HUES64 (cell line): ENCODE results near the gene CDK5R1.
A peak's percentile ranks its signal among the peaks of the same experiment; 100 is the strongest.
"Not testable (repeated sequence)": the region's sequence is repeated elsewhere in the genome, so short reads cannot be mapped to it uniquely, and the experiment has no call there.

Experiments
- H3K27ac ChIP-seq: 2 replicates; pipeline ENCODE4 v1.7.0; 2013; ENCODE audit warnings: low read depth, low read length, inconsistent platforms
- H3K27me3 ChIP-seq: 2 replicates; pipeline ENCODE4 v1.6.1; 2013; ENCODE audit warnings: mild to moderate bottlenecking, low read length; ENCODE audit not compliant: insufficient read depth
- H3K36me3 ChIP-seq: 2 replicates; pipeline ENCODE4 v1.6.1; 2013; ENCODE audit warnings: mild to moderate bottlenecking, low read length; ENCODE audit not compliant: insufficient read depth
- H3K4me1 ChIP-seq: 2 replicates; pipeline ENCODE4 v1.6.1; 2013; ENCODE audit warnings: mild to moderate bottlenecking, low read length, moderate library complexity; ENCODE audit not compliant: insufficient read depth
- H3K4me3 ChIP-seq: 2 replicates; pipeline ENCODE4 v1.5.1; 2013; ENCODE audit warnings: mild to moderate bottlenecking, low read length, moderate library complexity
- H3K9ac ChIP-seq: 2 replicates; pipeline ENCODE4 v1.6.1; 2013; ENCODE audit warnings: mild to moderate bottlenecking, low read depth, low read length
- H3K9me3 ChIP-seq: 2 replicates; pipeline ENCODE4 v1.6.1; 2013; ENCODE audit warnings: low read depth, low read length; ENCODE audit not compliant: insufficient read depth
- WGBS: fragments of 150-250, 120-280 bp; methylation state at CpG from one replicate; pipeline ENCODE4 v1.1.7; 2013; ENCODE audit warnings: missing lambda C conversion rate; 5-methylcytosine and 5-hydroxymethylcytosine counted together

Gene CDK5R1

DNA sequence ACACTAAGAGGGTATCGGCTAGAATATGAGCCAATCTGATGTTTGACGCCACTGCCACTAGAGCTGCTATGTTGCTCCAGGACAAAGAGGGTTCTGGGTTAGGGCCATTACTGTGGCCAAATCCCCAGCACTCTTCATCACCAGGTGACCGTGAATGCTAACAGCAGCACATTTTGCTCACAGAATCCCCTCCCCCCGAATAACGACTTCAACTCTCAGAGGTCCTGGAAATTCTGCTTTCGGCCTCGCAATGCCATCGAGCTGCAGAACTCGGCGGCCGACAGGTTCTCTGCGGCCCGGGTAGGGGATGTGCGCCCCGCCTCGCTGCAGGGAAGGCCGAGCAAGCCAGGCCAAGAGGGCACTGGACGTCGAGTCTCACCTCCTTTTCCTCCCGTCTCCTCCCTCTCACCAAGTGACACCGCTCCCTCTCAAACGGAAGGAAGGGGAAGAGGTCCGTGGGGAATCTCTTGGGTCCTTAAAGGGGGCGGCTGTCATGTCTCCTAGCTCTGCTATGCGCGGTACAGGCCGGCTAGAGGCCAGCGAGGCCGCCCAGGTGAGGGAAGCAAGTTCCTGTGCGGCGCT, 31.9 kb downstream of the CDK5R1 start:
- peak overlapping the region; percentile 83 for H3K27ac ChIP-seq
- H3K9ac ChIP-seq, result peak overlapping the region; percentile 78
- H3K4me1 ChIP-seq, result peaks cover 70% of the 10 kb centered on the region
- no peaks in the 10 kb centered on the region for H3K9me3 ChIP-seq
- H3K4me3 ChIP-seq, result peak overlapping the region; percentile 59
- peaks cover 5% of the 10 kb centered on the region; the same call in 1 of the 2 replicates for H3K27me3 ChIP-seq
- no peaks in the 10 kb centered on the region for H3K36me3 ChIP-seq
- WGBS, result 16% methylated on average over 28 of the region's 31 CpGs

DNA sequence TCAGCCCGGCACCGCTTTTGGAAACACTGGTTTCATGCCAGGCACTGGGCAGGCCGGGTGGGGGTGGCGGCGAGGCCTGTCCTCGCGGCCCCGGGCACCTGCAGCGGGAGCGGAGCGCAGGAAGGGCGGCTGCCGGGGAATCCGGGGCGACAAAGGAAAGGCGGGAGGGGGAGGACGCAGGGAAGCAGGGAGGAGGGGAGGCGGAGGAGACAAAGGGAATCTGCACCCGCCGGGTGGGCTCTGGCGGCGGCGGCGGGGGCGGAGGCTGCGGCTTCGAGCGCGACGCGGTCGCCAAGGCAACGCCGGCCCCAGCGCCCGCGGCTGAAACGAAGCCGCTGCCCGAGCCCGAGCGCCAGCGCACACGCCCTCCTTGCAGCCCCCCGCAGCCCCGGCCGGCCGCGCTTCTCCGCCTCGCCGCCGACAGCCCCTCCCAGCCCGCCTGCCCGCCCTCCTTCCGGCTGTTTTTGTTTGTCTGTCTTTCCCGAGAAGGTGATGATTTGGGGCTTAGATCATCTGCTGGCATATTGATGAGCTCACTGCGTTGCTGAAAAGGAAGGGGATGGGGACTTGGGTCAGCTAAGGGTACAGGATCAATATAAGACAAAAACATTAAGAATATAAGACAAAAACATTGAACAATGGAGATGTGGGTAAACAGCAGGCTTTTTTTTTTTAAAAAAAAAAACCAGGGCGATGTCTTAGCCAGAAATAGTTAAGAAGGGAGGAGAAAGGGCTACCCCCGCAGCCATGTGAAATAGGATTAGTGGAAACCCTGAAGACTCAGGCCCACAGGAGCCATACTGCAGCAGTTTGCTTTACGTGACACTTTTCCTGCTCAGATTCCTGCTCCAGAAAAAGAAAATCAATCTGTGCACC, 32.7 kb downstream of the CDK5R1 start:
- Histone ChIP-seq H3K9ac (peak overlapping the region; percentile 78), H3K4me3 (peak overlapping the region; percentile 59), H3K27ac (peak overlapping the region; percentile 83), H3K4me1 (peaks cover 70% of the 10 kb centered on the region), H3K36me3 (no peaks in the 10 kb centered on the region), H3K9me3 (no peaks in the 10 kb centered on the region), H3K27me3 (peaks cover 5% of the 10 kb centered on the region; the same call in 1 of the 2 replicates)
- WGBS, result under 1% methylated on average over 60 of the region's 61 CpGs

- peak overlapping the region; percentile 59 for H3K4me3 ChIP-seq
- peaks cover 5% of the 10 kb centered on the region; the same call in 1 of the 2 replicates for H3K27me3 ChIP-seq
- peak overlapping the region; percentile 78 for H3K9ac ChIP-seq
- peak overlapping the region; percentile 72 for H3K27ac ChIP-seq
- WGBS, result 43% methylated on average over 17 of the region's 17 CpGs
- no peaks in the 10 kb centered on the region for H3K9me3 ChIP-seq
- H3K4me1 ChIP-seq, result peaks cover 63% of the 10 kb centered on the region
- H3K36me3 ChIP-seq, result no peaks in the 10 kb centered on the region
These were observed 33.4 kb downstream of the CDK5R1 start for GRCh38 chr17:32520104-32520701.

DNA sequence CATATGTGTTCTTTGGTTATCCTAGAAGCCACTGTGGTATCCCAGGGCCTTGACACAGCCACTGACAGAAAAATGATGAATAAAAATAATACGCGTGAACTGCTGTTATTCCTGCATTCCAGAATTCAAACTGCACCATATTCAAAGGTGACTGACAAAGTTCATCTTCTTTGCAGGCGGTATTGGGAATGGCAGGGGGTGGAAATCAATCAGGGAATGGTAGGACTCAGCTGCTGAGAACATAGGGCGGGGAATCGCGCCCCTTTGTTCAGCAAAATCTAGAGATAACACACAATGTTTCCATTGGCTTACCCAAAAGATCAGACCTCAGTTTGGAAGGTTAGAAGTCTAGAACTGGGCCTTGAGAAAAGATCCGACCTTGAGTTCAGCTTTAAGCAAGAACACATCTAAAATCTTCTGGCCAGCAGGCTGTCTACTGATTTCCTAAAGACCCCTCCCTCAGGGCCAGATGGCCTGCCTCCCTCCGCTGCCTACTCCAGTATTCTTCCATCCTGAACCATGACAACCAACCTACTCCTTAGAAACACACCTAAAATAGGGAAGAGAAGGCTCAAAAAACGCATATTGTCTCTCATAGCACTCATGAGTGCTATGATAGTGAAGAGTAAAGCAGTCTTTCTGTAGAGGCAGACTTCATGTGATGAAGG, 34.1 kb downstream of the CDK5R1 start:
- 0 out of 2 replicates have a peak overlapping the region, but pooled peaks have one; percentile 23 for H3K27ac ChIP-seq
- H3K4me3 ChIP-seq, result no peak overlapping the region
- H3K9me3 ChIP-seq, result no peaks in the 10 kb centered on the region

GRCh38 chr17:32523017-32523680, 36.4 kb downstream of the CDK5R1 start:
- no peaks in the 10 kb centered on the region for H3K9me3 ChIP-seq
- H3K9ac ChIP-seq, result no peak overlapping the region
- no peak overlapping the region for H3K4me3 ChIP-seq
- peaks cover 2% of the 10 kb centered on the region; the same call in 1 of the 2 replicates for H3K27me3 ChIP-seq
- H3K27ac ChIP-seq, result no peak overlapping the region
- H3K36me3 ChIP-seq, result no peaks in the 10 kb centered on the region
- peaks cover 36% of the 10 kb centered on the region for H3K4me1 ChIP-seq
- WGBS, result 79% methylated on average over 11 of the region's 11 CpGs

More for the DNA sequence above, 34.1 kb downstream of the CDK5R1 start:
- whole genome bisulfite sequencing, result 85% methylated on average over 9 of the region's 9 CpGs
- H3K4me1 ChIP-seq, result peaks cover 57% of the 10 kb centered on the region
- no peak overlapping the region for H3K9ac ChIP-seq
- H3K36me3 ChIP-seq, result no peaks in the 10 kb centered on the region
- H3K27me3 ChIP-seq, result peaks cover 5% of the 10 kb centered on the region; the same call in 1 of the 2 replicates

GRCh38 chr17:32523827-32524552, 37.2 kb downstream of the CDK5R1 start:
- Histone ChIP-seq H3K9ac (no peak overlapping the region), H3K36me3 (no peaks in the 10 kb centered on the region), H3K4me1 (peaks cover 28% of the 10 kb centered on the region), H3K27ac (no peak overlapping the region), H3K9me3 (no peaks in the 10 kb centered on the region), H3K4me3 (no peak overlapping the region), H3K27me3 (no peaks in the 10 kb centered on the region)
- 94% methylated on average over 10 of the region's 12 CpGs for WGBS

DNA sequence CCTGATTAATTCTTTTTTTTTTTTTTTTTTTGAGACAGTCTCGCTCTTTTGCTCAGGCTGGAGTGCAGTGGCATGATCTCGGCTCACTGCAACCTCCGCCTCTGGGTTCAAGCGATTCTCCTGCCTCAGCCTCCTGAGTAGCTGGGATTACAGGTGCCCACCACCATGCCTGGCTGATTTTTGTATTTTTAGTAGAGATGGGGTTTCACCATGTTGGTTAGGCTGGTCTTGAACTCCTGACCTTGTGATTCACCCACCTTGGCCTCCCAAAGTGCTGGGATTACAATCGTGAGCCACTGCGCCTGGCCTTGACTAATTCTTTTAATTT, 37.7 kb downstream of the CDK5R1 start:
- WGBS, result 94% methylated on average over 6 of the region's 6 CpGs
- not testable (repeated sequence) for H3K9ac ChIP-seq, H3K9me3 ChIP-seq, H3K4me3 ChIP-seq, H3K27ac ChIP-seq, H3K27me3 ChIP-seq, H3K36me3 ChIP-seq
- peaks cover 27% of the 10 kb centered on the region for H3K4me1 ChIP-seq

- Histone ChIP-seq H3K27ac (no peak overlapping the region), H3K9me3 (no peaks in the 10 kb centered on the region), H3K4me3 (no peak overlapping the region), H3K4me1 (peaks cover 21% of the 10 kb centered on the region), H3K27me3 (no peaks in the 10 kb centered on the region), H3K36me3 (no peaks in the 10 kb centered on the region), H3K9ac (no peak overlapping the region)
- WGBS, result 52% methylated on average over 4 of the region's 4 CpGs
These were observed 38.3 kb downstream of the CDK5R1 start for GRCh38 chr17:32525122-32525521.

GRCh38 chr17:32527146-32527545, 40.4 kb downstream of the CDK5R1 start:
- Histone ChIP-seq H3K4me1 (peaks cover 9% of the 10 kb centered on the region), H3K9me3 (no peaks in the 10 kb centered on the region), H3K36me3 (no peaks in the 10 kb centered on the region), H3K27me3 (no peaks in the 10 kb centered on the region), H3K27ac (no peak overlapping the region), H3K9ac (no peak overlapping the region), H3K4me3 (no peak overlapping the region)
- 94% methylated on average over 4 of the region's 4 CpGs for WGBS

DNA sequence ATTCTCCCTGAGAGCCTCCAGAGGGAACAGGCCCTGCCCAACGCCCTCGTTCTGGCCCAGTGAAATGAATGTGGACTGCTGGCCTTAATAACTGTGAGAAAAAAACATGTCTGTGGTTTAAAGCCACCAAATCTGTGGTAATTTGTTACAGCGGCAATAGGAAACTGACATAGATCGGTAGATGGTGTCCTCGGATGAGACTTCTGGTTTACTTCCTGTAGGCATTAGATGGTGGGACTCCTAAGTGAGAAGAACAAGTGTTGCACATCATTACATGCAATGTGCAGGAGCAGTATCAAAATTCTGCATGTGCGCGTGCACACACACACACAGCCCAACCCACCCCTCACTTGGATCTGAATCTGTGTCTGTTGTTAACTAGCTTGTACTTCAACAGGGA, 42.0 kb downstream of the CDK5R1 start:
- Histone ChIP-seq H3K27ac (no peak overlapping the region), H3K27me3 (no peaks in the 10 kb centered on the region), H3K9me3 (no peaks in the 10 kb centered on the region), H3K9ac (no peak overlapping the region), H3K4me3 (no peak overlapping the region), H3K4me1 (peaks cover 1% of the 10 kb centered on the region; the same call in 1 of the 2 replicates), H3K36me3 (no peaks in the 10 kb centered on the region)
- 92% methylated on average over 7 of the region's 7 CpGs for WGBS
